ENCODE results near the gene CRYBB3.

The CRYBB3 gene

DNA sequence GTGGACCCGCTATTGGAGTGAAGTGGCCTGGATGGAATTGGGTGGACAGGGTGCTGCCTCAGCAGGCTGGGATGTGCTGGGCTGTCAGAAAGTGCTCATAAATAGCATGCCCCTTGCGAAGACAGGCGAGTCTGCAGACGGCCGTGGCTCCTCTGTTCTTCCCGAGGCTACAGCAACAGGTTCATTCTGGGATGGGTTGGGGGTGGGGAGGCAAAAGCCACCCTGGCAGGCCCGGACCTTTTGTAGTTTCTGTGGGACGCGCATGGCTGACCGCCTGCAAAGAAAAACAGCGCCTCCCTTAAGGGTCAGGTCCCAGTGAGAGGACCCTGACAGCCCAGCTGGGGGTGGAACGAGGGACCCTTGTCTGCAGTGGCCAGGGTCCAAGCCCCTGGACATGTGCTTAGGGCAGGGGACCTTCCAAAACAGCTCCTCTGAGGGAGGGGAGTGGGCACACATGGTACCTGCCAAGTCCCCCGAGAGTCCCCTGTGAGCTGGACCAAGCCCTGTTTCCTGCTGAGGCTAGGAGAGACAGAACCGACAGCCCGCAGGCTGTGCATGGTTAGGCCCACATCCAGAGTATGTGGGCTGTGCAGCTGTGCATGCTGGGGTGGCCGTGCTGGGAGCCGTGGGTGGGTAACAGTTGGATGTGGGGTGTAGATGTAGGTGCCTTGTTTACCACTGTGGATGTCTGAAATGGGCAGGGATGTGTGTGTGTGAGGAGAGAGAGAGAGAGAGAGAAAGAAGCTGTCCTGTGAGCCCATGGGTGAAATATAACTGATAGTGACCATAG, at the start of gene CRYBB3:
TSS of gene CRYBB3 (plus strand) at position 128 of the 790 bp plus-strand sequence. CDS start 1,539 bp downstream, outside the sequence.
- no peak for DNase-seq (ENCODE audit: low spot score)

DNA sequence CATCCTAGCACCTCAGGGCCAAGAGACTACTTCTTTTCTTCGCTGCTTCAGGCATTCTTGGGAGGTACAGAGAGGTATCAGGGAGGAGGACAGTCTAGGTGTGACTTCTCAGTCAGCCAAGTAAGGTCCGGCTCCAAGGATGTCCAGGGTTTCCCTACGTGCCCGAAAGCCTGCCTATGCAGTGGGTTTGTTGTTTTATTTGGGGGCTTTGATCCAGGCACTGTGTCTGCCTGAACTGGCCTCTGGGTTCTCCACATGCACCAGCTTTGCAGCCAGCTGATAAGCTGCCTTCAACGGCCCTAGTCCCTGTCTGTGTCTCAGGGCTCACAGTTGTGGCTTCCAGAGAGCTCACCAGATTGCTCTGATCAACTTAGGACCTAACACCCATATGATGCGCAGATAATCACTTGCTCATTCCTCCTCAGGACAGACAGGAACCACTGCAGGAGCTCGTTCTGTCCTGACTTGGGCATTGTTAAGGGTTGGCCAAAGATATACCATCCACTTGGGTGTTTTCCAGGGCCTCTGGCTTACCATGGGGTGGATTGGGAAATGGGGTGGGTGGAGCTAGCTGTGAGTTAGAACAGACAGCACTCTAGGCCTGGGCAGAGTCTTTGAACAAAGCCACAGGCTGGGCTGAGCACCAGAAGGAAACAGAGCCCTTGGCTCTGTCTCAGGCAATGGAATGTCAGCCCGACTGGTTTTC, 45.5 kb upstream of the CRYBB3 start:
- DNase-seq (ENCODE audit: low spot score), result no peak

DNA sequence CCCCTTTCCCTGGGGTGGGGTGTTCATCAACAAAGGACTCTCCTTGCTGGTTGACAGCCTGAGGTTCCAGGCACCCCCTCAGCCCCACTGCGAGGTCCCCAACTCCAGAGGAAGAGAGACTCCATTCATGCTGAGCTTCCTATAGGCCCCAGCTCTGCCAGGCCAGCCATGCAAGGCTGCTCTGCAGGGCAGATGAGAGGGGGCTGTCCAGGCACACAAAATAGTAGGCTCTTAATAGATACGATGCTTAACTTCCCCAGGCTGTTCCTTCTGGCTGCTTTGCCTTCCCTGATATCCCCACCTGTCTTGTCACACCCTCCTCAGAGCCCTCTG, 45.0 kb upstream of the CRYBB3 start:
- no peak for DNase-seq (ENCODE audit: low spot score)

DNA sequence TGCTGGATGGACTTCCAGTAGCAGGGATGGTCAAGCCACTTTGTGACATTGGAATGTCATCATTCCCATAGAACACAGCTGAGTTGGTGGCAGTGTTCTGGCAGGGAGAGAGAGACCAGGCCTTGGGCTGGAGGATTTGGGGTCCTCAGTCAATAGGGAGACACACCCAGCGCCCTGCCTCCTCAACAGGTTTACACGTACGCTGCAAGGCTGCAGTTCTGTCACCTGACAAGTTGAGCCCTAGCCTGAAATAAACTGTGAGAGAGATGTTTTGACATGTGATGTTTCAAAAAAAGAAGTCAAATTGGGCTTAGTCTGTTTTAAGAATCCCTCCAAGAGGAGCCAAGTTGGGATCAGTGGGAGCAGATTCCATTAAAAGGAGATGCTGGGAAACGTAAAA, 42.9 kb upstream of the CRYBB3 start:
- DNase-seq (ENCODE audit: low spot score), result no peak

DNA sequence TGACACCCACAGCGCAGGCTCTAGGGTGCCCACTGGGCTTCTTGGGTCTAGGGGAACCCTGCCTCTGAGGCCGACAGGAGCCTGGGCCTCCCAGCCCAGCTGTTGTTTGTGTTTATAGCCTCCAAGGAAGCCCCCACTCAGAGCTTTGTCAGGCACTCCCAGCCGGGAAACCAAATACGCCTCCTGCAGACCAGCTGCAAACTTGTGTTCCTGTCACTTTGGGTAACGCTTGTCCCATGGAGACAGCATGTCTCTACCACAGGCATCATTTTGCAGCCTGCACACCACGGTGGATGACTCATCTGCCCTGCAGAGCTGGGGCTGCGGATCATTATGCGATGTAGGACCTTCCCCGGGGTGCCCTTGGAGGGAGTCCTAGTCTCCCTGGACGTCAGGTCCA, 40.6 kb upstream of the CRYBB3 start:
- no peak for DNase-seq (ENCODE audit: low spot score)

DNA sequence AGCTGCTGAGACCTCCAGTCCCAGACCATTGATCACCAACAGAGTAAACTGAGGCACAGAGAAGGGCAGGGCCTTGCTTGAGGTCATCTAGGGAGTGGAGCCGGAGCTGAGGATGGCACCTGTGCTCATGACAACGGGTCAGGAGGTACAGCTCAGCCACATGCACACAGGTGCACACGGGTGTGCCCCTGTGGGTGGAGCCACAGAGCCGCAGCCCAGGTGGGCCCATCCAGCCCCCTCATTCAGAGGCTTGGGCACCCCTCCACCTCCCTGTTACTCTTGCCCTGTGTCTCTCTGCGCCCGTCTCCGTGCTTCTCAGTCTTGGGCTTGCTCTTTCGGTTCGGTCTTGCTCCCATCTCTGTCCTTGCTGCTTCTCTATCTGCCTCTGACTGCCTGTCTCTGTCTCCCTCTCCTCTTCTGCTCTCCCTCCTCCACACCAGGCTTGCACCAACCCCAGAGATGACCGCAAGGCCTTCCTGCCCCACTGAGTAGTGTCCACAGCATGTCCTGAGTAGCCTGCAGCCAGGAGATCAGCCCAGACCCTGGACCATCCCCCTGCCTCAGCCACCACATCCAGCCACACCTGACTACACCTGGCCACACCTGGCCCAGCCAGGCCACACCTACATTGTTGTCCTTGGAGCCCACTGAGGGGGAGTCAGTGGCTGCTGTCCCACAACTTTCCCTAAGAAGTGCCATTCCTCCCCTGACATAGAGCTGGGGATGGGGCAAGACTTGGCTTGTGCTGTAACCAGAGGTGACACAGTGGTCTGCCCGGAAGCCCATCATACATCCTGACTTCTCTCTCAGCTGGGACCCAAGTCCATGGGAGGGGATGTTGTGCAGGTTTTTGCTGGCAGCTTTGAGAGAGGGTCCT, 39.3 kb upstream of the CRYBB3 start:
- DNase-seq (ENCODE audit: low spot score), result no peak

DNA sequence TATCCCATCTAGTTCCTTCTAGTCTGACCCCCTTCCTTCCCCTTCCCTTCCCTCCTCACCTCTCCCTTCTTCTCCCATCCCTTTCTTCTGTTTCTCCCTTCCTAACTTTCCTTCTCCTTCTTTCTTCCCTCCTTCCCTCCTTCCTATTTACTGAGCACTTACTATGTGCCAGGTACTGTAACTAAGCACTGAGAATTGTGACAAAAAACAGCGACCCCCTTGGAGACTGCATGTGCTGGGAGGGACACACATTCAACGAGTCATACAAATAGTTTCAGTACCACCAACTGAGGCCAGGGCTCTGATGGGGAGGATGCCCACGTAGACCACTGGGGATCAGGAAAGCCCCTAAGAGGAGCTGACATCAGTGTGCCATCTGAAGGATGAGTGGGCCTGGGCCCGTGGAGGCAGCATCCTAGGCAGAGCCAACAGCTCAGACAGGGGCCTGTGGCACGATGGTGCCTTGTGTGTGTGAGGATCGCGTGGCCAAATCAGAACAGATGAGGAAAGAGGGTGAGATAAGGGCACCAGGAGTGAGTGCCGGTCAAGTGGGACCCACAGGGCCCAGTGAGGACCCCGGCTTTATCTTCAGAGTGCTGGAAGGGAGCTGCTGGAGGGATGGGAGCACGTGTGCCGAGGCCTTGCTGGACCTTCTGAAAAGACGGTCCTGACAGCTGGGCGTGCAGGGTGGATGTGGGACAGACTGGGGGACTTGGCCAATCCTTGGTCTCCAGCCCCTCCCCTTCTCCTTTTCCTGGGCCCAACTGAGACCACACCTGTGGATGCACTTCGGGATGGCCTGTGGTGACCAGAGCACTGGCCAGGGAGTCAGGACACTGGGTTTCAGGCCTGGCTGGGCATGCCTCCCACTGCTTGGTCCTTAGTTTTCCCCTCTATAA, 38.4 kb upstream of the CRYBB3 start:
- DNase-seq (ENCODE audit: low spot score), result no peak

DNA sequence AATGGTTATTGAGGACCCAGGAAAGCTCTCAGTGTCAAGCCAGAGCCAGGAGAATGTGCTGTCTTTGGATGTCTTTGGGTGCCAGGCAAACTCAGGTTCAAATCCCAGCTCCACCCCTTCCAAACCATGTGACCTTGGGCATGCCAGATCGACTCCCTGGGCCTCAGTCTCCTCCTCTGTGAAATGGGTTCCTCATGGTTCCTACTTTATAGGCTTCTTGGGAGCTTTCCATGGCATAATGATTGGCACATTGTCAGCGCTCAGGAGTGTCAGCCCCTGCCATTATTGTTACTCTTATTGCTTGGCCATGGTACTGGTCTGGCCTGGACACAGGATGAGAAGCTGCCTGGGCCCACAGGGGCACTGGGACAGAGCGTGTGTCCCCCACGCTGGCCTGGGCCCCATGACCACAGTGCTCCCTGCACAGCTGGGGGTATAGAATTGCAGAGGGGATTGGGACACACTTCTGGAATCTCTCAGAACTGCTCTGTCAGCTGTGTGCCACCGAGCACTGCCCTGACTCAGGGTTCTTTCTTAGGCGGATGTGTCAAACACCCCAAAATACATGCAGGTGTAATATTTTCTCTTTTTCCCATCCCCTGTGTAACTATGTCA, 37.6 kb upstream of the CRYBB3 start:
- DNase-seq (ENCODE audit: low spot score), result no peak

DNA sequence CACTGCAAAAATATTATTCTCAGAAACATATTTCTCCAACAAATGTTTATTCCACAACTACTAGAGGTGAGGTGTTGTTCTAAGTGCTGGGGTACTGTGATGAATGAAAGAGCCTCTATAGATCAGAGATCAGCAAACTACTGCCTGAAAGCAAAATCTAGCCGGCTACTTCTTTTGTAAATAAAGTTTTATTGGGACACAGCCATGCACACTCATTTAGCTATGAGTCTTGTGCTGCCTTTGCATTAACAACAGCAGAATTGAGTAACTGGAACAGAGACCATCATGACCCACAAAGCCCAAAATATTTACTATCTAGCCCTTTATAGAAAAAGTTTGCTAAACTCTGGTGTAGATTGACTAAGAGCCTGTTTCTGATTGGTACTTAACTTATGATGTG, 37.1 kb upstream of the CRYBB3 start:
- DNase-seq (ENCODE audit: low spot score), result no peak

DNA sequence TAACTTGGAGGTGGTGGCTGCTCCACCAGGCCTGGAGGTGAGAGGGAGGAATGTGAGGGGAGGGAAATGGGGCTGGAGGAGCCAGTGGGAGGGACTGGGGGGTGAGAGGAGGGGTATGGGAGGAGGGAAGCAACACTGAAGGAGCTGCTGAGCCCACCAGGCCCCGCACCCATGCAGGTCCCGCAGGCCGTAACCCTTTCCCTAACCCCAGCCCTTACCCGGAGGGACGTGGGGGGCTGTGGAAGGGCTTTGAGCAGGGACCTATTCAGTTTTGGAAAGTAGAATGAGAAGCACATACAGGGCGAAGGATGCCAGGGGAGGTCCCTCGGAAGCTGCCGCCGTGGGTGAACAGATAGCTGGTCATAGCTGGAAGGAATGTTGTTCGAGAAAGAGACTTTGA, 33.9 kb upstream of the CRYBB3 start:
- DNase-seq (ENCODE audit: low spot score), result no peak

DNA sequence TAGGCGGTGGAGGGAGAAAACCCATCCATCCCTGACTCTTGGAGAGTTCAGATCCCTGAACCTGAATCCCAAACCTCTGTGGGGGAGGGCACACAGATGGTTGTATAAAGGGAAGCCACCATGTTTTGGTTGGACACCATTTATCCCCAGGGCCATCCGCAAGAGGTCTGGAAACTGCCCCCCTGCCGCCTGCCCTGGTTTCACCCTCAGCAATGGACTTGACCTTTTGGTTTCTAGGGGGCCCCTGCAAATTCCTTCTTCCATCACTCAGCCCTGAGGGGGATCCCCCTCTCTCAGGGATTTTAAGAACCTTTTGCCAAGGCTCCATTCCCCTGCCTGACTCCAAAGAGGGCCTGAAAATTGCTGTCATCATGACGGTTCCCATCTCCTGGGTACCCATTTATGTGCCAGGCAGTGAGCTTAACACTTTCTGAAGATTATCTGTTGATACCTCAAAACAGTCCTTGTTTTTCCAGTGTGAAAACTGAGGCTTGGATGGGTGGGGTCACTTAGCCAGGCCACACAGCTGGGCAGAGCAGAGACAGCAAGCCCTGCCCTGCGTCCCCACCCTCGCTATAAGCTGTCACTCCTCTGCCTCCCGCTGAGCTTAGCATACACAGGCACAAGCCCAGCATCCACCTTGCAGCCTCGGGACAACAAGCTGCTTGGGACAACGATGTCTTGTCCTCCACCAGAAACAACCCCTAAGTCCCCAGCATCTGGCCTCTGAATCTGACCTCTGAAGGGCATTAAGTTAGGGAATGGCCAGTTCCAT, 33.2 kb upstream of the CRYBB3 start:
- DNase-seq (ENCODE audit: low spot score), result no peak

DNA sequence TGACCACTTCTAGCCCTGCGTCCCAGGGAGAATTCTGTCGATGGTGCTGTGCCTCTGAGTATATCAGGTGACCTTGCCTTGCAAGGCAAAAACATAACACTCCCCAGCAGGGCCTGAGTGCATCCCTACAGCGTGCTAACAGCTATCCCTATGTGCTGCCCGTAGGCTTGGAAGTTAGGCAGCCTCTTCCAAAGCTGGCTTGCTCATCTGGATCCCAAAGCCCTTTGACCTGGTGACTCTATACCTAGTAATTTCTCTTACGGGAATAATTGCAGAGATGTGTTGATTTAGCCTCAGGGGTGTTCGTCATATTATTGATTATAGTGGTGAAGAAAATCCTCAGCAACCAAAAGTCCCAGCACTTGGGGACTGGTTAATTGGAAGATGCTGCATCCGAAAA, 32.6 kb upstream of the CRYBB3 start:
- DNase-seq (ENCODE audit: low spot score), result no peak

DNA sequence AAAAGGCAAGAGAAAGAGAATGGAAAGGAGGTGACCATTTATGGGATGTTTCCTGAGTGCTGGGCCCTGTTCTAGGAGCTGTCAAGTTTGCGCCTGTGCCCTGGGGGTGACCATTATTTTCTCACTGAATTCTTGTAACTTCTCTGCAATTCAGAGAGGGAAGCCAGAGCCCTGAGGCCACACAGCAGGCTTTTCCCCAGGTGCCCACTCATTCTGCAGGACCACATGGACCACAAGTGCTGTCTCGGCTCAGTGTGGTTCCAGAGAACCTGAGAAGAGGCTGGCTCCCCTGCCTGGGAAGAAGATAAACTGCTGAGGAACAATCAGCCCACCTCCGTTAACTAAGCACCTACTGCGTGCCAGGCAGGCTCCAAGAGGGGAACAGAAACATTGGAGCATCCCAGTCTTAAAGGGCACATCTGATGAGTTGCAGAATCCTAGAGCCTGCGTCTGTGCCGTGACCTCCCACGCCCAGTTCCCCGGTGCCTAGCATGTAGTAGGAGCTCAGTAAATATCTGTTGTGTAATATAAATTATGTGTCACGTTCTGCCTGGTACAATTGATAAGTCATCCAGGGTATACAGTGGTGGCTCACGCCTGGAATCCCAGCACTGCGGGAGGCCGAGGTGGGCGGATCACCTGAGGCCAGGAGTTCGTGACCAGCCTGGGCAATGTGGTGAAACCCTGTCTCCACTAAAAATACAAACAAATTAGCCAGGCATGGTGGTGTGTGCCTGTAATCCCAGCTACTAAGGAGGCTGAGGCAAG, 31.6 kb upstream of the CRYBB3 start:
- no peak for DNase-seq (ENCODE audit: low spot score)

DNA sequence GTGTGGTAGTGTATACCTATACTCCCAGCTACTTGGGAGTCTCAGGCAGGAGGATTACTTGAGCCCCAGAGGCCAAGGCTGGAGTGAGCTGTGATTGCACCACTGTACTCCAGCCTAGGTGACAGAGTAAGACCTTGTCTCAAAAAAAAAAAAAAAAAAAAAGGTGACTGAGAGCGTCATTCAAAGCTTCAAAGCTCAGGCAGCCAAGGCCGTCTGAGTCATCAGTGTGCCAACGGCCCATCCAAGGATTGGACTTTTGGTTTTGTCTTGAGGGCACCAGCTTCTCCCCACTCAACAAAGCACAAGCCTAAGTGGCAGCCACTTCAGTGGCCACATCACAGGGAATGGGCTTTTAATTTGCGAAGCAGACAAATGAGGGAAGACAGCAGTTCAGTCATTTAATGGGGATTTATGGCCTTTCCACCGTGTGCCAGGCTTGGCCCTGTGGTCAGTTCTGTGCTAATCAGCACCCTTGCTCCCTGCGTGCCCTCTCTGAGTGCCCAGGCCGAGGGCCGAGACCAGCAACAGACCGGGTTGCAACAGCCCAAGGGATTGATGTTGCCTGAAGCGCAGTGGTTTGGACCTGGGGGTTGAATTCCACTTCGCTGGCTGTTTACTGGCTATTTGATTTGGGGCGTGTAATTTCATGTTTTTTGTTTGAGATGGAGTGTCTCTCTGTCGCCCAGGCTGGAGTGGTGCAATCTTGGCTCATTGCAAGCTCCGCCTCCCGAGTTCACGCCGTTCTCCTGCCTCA, 30.2 kb upstream of the CRYBB3 start:
- no peak for DNase-seq (ENCODE audit: low spot score)

DNA sequence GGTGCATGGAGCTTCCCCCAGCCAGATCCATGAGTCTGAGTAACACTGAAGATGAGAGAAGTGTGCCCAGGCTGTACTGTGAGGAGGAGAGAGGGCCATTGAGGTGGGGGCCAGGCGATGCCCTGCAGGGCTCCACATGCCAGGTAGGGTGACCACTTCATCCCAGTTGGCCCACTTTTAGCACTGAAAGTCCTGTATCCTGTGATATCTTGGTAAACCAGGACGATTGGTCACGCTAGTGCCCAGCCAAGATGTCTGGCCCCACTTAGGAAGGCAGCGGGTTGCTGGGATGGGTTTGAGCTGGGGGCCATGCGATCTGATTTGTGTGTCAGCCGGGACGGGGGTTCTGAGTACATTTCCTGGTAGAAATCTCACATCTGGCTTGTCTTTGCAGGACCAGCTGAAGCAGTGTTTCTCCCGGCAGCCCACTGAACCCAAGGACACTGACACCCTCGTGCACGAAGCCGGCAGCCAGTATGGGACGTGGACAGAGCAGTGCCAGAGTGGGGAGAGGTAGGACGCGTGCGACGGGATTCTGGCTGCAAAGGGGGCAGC, 29.2 kb upstream of the CRYBB3 start:
- no peak for DNase-seq (ENCODE audit: low spot score)

DNA sequence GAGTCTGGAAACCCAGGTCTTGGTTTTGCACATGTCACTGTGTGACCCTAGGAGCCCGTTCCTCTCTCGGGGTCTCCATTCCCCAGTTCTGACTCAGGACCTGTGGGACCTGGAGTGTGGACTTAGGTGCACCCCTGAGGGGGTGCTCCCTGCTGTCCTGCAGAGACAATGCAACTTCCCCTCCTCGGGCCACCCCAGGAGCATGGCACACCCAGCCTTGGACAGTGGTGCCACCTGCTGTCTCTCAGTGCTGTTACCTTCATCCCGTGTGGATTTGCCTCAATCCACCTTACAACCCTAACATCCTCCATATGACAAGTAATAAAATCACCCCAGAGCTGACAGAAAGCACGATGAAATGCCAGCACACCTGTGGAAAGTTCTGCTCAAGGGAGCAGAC, 27.5 kb upstream of the CRYBB3 start:
- no peak for DNase-seq (ENCODE audit: low spot score)

DNA sequence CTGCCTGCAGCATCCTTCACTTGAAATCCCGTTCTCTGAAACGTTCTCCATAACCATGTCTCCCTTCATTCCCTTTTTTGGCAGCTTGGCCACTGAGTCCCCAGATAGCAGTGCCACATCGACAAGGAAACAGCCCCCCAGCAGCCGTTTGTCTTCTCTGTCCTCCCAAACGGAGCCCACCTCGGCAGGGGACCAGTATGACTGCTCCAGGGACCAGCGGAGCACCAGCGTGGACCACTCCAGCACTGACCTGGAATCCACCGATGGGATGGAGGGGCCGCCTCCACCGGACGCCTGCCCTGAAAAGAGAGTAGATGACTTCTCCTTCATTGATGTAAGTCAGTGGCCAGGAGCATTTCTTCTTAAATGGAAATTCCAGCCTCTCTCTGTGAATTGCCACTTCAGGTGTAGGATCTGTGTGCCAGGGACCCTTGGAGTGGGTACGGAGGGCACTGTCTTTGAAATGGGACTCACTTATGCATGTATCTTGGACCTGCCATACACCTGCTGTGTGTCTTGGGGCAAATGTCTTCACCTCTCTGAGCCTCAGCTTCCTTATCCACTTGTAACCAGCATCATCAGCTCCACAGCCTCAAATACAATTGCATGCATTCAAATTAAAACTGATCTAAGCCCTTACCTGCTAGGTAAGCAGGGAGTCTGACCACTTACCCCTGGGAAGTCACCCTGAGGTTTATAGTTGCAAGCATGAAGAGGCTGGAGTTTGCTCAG, 25.3 kb upstream of the CRYBB3 start:
- DNase-seq (ENCODE audit: low spot score), result no peak

DNA sequence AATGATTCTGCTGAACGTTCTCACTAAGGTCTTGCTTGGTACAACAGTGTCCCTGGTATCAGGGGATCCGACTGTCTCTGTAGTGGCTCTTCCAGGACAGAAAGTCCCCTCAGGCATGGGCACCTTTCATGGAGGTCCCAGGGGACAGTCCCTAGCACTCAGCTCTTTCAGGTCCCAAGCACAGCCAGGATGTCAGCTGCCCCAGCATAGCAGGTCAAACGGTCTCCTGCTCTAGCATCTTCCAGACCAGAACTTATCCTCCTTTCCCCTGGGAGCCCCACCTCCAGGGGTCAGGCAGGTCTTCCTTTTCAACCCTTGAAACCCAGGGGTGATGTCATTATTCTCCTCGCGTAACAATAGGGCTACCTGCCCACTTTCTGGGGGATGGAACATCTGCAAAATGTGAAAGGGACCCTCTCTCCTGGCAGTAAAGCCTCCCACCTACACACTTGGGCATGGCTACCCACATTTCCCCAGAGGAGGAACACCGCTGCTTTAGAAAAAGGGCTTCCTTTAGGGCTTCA, 24.7 kb upstream of the CRYBB3 start:
- DNase-seq (ENCODE audit: low spot score), result no peak

Data from hematopoietic multipotent progenitor cell treated with erythropoietin and hydrocortisone succinate and interleukin-3 and kit ligand, for 17 days (in vitro differentiated cells).